Panc1 (cell line): Measurements from ENCODE around the gene PTPDC1.

Experiments used
- POLR2AphosphoS5 ChIP-seq: IDR thresholded peaks from 2 replicates; pipeline ENCODE4 v1.6.1; 2012; ENCODE audit warnings: mild to moderate bottlenecking, low read depth, low read length, moderate library complexity
- REST ChIP-seq, 2 experiments: IDR thresholded peaks; 2 replicates each; pipeline ENCODE4 v1.6.1; 2011 to 2012; ENCODE audit warnings: low read depth in 2 of 2, control low read depth in 1 of 2, low read length in 1 of 2, mild to moderate bottlenecking in 1 of 2, moderate library complexity in 1 of 2; ENCODE audit not compliant: insufficient read depth in 1 of 2
- SIN3A ChIP-seq: IDR thresholded peaks from 2 replicates; pipeline ENCODE4 v1.6.1; 2012; ENCODE audit warnings: low read depth, mild to moderate bottlenecking, low read length, moderate library complexity, borderline replicate concordance; ENCODE audit not compliant: insufficient read depth
- TCF7L2 ChIP-seq: IDR thresholded peaks from 2 replicates; pipeline ENCODE4 v1.6.1; 2011; ENCODE audit warnings: mild to moderate bottlenecking, low read depth, low read length, inconsistent platforms
- TF ChIP-seq, protein P1 (sequence below): fragments of 450-650 bp; IDR thresholded peaks from 2 replicates; pipeline ENCODE4 v1.5.1; 2017; ENCODE audit warnings: mild to moderate bottlenecking

DNA sequence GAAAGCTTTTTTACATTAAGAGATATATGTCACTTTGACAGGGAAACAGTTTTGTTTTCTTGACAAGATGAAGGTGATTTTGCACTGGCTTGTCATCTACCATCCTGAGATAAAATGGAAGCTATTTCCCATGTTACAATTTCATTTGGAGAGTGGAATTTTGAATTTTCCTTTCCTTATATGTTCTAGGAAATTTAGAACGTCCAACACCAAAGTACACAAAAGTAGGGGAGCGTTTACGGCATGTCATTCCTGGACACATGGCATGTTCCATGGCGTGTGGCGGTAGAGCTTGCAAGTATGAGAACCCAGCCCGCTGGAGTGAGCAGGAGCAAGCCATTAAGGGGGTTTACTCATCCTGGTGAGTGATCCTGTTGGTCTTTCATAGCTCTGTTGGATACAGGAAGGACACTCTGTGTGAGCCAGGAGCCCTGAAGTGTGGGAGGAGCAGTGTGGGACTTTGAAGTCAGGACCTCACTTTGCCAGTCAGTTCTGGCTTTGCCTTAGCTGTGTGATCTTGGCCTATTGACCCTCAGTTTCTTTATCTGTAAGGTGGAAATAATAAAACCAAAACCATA, 887 bp downstream of the PTPDC1 start:
- TF ChIP-seq, protein P1, sequence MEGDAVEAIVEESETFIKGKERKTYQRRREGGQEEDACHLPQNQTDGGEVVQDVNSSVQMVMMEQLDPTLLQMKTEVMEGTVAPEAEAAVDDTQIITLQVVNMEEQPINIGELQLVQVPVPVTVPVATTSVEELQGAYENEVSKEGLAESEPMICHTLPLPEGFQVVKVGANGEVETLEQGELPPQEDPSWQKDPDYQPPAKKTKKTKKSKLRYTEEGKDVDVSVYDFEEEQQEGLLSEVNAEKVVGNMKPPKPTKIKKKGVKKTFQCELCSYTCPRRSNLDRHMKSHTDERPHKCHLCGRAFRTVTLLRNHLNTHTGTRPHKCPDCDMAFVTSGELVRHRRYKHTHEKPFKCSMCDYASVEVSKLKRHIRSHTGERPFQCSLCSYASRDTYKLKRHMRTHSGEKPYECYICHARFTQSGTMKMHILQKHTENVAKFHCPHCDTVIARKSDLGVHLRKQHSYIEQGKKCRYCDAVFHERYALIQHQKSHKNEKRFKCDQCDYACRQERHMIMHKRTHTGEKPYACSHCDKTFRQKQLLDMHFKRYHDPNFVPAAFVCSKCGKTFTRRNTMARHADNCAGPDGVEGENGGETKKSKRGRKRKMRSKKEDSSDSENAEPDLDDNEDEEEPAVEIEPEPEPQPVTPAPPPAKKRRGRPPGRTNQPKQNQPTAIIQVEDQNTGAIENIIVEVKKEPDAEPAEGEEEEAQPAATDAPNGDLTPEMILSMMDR = no peak
- TF ChIP-seq POLR2AphosphoS5 = no peak
- TF ChIP-seq SIN3A = no peak
- no peak for TF ChIP-seq TCF7L2
- no peak for TF ChIP-seq REST (IDR thresholded peaks at IDR 0.05; ENCODE audit: insufficient read depth in 1 of 2, low read depth in 2 of 2, low read length in 1 of 2)
